ENCODE data around the gene SERPINB8.

The SERPINB8 gene

DNA sequence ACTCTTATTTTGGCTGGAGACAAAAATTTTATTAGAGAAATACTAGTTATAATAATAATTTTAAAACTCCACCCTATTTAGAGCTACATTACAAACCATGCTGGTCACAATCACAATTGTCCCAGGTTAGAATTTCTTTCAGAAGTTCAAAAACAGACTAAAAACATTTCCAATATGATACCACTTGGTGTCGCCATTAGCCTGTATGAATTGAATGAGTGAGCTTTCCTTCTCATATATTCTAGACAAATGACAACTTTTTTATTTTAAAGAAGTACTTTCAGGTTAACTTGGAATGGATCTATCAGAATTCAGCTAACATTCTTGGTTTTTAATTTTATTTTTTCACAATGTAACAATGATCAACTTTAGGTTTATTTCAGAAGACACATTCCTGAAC lies 48.0 kb downstream of the SERPINB8 start:
- DNase-seq (ENCODE audit: low spot score): no peak

- DNase-seq (ENCODE audit: low spot score): no peak
These were observed 50.3 kb downstream of the SERPINB8 start for GRCh38 chr18:64019922-64020756.

- no peak for DNase-seq (ENCODE audit: low spot score)
These were observed 56.5 kb downstream of the SERPINB8 start for GRCh38 chr18:64026350-64026749.

- no peak for DNase-seq (ENCODE audit: low spot score)
These were observed 58.2 kb downstream of the SERPINB8 start for GRCh38 chr18:64027931-64028695.

DNA sequence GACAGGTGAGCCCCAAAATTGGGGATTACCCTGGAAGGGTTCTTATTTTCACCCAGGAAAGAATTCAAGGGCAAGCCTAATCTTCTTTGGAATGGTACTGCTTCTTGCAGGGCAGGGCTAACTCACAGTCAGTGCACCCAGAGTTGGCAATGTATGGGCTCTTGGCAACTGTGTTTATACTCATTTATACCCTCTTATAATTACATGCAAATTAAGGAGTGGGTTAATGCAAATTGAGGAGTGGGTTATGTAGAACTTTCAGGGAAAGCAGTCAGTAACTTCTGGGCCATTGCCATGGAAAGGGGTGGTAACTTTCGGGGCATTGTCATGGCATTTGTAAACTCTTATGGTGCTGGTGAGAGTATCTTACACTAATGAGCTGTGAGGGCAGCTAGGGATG lies 59.2 kb downstream of the SERPINB8 start:
- no peak for DNase-seq (ENCODE audit: low spot score)

DNA sequence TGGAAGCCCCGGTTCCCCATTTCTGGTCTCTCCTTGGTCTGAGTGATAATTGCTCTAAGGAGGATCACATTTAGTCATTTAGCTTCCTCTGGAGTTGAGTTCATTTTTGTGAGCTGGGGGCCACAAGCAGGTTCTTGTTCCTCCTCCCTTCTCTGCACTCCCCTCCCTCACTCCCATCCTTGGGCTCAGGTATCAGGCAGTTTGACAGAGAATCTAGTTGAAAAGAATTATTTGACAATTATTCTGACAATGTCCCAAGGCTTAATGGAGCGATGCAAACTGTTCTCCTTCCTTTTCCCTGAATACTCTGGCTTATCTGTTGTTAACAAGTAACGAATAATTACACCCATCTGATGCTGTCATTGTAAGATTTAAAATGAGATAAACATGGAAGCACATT lies 61.5 kb downstream of the SERPINB8 start:
- no peak for DNase-seq (ENCODE audit: low spot score)

DNA sequence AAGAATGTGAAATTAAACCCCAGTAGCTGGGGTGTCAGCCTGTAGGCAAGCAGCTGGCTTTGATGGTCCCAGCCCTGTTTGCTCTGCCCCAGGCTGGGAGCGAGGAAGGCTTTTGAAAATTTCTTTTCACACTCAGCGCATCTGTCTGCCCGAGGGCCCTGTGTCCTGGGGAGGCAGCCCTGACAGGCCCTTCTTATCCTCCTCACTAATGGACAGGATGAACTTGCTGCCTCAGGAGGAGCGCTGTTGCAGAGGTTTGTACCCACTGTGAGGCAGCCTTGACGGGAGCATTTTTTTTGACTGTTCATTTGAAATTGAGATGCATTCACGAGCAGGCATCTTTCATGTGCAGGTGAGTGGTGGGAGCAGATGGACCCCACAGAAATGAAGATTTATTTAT lies 62.4 kb downstream of the SERPINB8 start:
- DNase-seq (ENCODE audit: low spot score): no peak

DNA sequence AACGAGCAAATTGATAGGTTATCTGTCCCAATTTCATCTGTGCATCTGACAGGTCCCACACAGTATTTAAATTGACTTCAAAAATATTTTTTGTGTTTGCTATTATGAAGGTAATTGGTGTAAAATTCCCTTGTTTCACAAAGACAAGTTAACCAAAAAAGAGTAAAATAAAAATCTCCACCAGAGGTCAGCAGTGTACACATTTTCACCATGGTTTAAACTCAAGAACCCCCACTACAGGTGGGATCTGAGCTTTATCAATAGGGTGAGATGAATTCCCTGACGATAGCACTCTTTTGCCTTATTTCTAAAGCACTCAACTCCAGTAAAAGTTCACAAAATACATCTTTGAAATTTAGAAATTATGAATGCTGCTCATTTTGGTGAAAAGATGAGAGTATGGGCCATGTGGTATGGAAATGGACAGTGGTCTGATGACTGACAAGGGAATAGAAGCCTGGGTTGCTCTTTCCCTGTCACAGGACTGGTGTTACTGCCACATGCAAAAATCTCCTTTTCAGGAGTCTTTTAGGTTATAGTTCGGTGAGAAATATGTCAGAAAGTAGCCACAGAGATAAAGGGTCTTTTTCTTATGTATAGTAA lies 68.0 kb downstream of the SERPINB8 start:
- peak; percentile 64 for DNase-seq (ENCODE audit: low spot score)
